ENCODE data around the gene CLCF1.

GRCh38 chr11:67375320-67376055 lies 2.1 kb upstream of the CLCF1 start:
- TF ChIP-seq CTCF (IDR thresholded peaks at IDR 0.05; ENCODE audit: low read depth, low read length, poor library complexity, severe bottlenecking) (no peak), EZH2phosphoT487 (IDR thresholded peaks at IDR 0.05; ENCODE audit: borderline replicate concordance, low read length) (no peak)
